NCI-H1048 (cell line): ENCODE results near the gene PLEKHD1.
"Not testable (repeated sequence)": the region's sequence is repeated elsewhere in the genome, so short reads cannot be mapped to it uniquely, and the experiment has no call there.

ENCODE experiments used
- DNase-seq: peaks from one replicate; lab custom pipeline; 2025; lab: John Stamatoyannopoulos, UW

Gene PLEKHD1

DNA sequence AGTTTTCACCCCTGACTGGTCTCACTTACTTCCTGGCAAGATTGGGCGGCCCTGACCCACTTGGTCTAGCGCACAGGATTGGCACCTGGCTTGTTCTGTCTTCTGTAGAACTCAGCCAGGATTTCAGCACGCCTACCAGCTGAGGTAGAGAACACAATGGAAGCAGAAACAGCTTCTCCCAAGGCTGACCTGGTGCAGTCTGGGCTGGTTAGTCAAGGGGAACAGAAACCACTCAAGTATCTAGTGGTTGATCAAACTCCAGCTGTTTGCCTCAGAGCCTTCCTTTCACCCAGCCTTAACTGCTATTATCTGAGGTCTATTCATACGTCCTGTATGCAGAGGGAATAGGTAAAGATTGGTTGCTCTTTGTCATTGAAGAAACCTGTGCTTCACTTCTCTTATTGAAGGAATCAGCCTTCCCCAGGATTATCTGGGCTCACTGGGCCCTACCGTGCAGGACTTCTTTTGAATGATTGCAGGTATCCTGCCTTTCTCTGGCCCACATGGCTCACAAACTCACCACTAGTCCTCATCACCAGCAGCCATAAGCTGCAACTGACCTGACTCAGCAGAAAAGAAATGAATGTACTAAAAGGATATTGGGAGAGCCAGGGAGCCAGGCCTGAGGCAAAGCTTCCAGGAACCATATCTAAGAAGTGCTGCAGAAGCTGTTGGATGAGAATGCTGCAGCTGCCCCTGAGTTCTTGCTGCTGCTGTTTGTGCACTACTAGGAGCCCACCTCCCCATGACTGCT lies 2.5 kb upstream of the PLEKHD1 start:
- no peak for DNase-seq

DNA sequence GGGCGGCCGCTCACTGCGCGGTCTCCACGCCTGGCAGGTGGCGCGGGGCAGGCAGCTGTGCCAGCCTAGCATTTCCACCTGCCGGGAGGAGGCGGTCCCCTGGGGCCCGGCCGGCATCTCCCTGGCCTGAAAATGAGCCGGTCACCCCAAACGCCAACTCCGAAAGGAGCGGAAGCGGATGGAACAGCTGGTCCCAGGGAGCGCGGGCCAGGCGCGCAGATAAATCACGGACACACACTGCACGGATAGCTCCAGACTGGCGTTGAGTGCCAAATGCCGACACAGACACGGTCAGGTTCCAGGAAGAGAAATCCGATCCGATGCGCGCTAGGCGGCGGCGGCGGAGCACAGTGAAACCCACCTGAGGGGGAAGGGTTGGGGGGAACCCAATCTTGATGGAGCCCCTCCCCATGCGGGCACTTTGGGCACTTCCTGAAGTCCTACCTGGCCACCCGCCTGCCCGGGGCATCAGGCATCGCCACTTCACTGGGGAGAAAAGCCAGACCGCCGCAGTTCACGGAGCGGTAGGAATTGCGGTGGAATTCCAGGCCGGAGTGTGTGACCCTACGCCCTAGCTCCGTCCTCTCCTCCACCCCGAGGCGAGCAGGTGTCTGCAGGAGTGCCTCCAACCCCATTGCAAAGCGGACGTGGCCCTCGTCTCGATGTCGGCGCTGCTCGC lies 624 bp upstream of the PLEKHD1 start:
- DNase-seq: peak; percentile 13

DNA sequence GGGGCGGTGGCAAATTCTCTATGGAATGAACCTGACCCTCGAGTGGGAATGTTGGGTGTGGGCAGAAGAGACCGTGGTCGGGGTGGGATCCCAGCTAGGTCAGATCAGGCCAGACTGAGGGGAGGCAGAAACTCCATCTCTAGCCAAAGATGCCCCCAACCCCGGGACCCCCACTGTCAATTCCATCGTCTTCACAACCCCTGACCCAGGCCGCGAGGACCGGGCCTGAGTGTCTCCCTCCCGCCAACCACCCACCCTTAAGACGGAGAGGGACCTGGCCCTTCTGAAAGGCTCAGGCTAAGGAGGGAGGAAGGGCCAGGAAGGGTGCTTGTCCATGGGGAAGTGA lies 760 bp downstream of the PLEKHD1 start:
- DNase-seq: no peak

DNA sequence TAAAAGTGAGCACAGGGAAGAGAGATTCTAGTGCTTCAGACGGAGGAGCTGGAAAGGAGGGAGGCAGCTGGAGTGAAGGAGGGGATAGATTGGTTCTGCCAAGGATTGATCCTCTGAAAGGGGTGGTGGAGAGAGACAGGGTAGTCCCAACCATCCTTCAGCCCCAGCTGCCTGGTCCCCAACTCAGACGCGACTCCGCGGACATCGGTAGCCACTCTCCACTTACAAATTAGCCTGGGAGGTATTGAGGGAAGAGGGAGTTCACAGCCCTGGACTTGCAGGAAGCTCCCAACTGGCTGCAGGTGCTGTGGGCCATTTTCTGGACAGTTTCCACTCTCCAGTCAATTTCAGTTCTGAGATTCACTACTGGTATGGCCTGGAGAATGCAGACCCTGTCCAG lies 1.2 kb downstream of the PLEKHD1 start:
- no peak for DNase-seq

DNA sequence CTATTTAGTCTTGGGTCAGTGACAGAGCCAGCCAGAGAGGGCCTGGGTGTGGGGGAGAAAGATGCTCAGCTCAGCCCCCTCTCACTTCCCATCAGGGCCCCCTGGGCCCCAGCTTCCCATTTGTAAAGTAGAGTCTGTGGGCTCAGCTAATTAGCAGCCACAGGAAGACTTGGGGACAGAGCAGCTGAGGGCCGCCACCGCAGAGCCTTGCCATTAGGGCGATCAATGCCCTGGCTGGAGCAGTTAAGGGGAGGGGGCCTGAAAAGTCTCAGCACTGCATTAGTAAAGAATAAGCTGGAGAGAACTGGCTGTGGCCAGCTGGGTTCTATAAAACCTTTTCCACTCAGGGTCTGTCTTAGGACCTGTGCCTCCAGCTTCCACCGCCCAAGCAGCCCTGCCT lies 2.7 kb downstream of the PLEKHD1 start:
- no peak for DNase-seq

DNA sequence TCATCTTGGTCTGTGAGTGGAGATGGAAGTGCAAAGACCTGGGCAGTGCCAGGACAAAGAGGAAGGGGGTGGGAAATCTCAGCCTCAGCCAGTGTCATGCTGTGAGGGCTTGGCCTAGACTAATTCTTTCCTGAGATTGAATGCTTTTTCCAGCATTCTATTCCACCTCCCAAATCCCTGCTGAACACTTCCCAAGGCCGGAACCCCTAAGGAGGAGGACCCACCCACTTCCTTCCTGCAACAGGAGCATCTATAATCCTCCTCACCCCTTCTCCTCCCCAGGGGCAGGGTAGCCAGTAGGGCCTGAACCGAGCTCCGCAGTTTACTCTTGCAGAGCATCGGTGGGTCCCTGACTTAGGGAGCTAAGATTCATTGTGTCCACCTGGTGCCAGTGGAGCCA lies 3.2 kb downstream of the PLEKHD1 start:
- no peak for DNase-seq

DNA sequence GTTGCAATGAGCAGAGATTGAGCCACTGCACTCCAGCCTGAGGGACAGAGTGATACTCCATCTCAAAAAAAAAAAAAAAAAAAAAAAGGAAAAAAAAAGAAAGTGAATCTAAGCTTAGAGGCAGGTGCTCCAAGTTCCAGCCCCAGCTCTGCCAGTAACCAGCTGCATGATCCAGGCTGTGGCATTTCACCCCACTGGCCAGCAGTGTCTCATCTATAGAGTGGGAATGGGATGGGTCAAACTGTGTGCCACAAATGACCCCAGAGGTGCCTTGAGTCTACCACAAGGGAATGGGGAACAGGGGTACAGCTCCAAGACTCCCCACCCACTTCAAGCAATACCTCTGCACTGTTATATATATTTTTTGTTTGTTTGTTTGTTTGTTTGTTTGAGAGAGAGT lies 5.0 kb downstream of the PLEKHD1 start:
- DNase-seq: no peak

DNA sequence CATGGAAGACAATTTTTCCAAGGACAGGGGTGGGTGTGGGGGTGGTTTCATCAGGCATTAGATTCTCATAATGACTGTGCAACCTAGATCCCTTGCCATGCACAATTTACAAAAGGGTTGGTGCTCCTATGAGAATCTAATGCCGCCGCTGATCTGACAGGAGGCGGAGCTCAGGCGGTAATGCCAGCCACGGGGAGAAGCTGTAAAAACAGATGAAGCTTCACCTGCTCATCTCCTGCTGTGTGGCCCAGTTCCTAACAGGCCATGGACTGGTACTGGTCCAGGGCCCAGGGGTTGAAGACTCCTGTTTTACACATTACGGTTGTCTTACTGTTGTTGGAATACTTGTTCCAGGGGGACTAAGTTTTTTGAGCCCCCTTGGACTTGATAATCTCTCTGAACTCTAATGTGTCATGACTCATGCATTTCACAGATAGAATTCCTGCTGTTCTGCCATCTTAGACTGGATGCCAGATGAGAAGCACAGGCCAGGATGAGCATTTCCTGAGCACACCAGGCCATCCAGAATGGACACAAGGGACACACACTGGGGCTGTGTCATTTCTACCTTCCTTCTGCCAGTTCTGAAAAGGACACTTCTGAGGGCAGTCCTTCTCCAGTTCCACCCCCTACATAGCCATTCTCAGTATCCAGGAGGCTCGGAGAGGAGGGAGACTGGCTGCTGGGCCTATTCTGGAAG lies 5.8 kb downstream of the PLEKHD1 start:
- DNase-seq: no peak

DNA sequence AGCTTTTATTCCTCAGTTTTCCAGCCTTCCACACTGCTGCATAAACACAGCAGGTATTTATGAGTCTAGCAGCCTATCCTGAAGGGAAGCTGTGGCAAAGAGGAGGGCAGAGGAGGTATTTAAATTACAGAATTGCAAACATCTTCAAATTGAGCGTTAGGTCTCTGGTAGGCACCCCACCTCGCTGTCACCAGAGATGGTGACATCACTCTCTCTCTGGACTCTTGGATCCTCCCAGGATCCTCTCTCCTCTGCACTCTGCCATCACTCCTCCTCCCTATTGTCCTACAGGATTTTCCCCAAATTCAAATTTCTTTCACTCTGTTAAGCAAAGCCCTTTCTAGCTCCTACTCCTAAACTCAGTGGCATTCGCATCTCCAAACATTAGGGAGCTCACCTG lies 6.7 kb downstream of the PLEKHD1 start:
- no peak for DNase-seq

DNA sequence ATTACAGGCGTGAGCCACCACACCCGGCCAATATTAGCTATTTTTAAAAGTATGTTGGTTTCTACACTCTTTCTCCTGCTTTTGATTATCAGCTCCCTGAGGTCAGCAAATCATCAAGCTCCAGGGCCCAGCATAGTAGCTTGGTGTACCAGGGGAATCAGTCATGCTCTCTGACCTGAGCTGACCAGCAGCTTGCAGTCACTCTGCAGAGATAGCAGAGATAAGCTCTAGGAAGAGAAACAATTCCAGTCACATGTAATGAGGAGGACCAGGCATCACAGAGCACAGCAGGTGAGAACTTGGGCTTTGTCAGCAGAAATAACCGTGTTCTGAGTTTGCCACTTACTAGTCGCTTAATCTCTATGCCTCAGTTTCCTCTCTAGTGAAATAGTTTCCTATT lies 8.5 kb downstream of the PLEKHD1 start:
- no peak for DNase-seq

DNA sequence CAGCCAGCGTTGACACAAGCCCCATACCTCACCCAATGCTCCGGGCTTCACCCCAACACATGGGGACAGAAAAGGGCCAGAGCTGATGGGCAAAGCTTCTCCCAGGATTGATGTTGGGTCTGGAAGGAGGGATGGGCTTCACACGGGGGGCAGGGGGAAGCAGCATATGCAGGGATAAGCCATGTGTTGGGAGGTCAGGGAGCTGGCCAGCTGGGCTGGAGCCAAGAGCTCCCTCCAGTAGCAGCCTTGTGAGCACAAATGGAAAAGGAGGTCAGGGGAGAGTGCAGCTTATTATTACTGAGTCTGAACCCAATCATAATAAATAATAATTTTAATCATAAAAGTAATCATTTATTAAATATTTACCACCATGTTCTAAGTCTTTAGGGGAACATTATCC lies 9.3 kb downstream of the PLEKHD1 start:
- DNase-seq: no peak

DNA sequence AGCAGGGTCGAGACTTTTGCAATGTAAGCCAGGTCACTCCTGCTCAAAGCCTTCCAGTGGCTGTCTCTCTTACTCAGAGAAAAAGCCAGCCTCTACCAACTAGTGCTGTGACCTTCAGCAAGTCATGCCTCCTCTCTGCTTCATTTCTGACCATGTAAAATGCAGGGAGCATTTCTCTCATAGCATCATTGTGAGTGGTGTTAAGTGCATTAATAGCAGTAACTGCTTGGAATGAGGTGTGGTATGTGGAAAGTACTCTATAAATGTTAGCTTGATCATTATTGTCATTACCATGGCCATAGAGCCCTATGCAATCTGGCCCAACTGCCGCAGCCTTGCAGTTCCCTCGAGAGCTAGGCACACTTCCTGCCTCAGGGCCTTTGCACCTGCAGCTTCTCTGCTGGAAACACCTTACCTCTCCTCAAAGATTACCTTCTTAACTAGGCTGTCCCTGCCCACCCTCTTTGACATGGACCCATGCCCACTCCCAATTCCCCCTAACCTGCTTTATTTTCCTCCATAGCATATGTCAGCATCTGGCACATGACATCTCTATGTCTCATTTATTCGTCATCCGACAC lies 10.9 kb downstream of the PLEKHD1 start:
- DNase-seq: no peak

DNA sequence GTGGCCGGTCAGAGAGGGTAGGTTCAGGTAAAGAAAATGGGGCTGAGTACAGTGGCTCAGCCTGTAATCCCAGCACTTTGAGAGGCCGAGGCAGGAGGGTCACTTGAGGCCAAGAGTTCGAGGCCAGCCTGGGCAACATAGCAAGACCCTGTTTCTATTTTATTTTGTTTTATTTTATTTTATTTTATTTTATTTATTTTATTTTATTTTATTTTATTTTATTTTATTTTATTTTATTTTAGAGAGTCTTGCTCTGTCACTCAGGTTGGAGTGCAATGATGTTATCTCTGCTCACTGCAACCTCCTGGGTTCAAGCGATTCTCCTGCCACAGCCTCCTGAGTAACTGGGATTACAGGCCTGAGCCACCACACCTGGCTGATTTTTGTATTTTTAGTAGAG lies 13.3 kb downstream of the PLEKHD1 start:
- not testable (repeated sequence) for DNase-seq

DNA sequence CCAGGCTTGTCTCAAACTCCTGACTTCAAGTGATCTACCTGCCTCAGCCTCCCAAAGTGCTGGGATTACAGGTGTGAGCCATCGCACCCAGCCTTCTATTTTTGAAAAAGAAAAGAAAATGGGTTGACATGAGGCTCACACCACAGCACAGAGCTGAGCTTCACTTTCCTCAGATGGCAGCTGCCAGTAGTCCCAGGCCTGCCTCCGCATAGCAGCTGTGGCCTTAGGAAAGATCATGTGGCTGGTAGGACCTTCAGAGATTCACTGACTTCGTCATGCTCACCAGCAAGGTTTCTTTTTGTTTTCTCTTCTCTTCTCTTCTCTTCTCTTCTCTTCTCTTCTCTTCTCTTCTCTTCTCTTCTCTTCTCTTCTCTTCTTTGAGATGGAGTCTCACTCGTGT lies 13.8 kb downstream of the PLEKHD1 start:
- DNase-seq: not testable (repeated sequence)

DNA sequence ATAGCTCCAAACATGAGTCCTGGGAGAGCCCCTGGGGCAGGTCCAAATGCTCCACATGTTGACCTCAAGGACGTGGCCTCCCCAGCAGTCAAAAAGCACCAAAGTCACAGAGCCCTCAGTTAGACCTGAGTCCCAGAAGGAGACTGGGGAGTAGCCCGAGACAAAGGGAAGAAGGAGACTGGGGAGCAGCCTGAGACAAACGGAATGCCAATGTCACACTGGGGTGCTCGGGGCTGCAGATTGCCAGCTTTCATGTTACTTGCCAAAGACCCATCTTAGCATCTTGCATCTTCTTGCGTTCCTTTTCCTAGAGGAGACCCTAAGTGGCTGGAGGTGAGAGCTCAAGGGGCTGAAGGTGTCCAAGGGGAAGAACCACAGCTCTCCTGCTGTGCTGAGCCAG lies 14.9 kb downstream of the PLEKHD1 start:
- no peak for DNase-seq

DNA sequence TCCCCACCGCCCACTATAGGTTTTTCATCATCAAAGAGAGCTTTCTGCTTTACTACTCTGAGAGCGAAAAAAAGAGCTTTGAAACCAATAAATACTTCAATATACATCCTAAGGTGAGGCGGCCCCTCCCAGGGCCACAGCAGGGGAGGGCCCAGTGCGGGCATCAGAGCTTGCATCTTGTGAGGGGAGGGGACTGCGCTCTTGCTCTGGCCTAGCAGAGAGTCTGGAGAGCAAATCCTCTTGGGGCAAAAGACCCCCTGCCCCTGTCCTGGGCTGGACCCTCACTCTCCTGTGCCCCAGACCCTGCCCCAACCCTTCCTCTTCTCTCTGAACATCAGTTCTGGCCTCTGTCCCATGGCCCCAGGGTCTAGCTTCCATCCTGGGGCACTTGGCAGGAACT lies 15.6 kb downstream of the PLEKHD1 start:
- DNase-seq: no peak

DNA sequence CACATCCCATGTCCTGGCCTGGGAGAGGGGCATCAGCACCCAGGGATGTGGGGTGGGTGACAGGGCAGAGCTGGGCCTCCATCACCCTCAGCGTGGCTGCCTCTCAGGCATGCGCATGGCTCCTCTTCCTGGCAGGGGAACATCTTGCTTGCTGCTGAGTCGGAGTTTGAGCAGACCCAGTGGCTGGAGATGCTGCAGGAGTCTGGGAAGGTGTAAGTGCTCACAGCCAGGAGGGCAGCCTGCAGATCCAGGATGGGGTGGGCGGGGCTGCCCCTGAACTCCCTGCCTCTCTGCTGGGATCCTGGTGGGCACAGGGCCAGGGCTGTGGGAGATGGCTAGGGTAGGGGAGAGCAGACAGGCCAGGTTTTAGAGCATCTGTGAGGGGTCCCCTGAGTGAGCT lies 16.2 kb downstream of the PLEKHD1 start:
- no peak for DNase-seq

DNA sequence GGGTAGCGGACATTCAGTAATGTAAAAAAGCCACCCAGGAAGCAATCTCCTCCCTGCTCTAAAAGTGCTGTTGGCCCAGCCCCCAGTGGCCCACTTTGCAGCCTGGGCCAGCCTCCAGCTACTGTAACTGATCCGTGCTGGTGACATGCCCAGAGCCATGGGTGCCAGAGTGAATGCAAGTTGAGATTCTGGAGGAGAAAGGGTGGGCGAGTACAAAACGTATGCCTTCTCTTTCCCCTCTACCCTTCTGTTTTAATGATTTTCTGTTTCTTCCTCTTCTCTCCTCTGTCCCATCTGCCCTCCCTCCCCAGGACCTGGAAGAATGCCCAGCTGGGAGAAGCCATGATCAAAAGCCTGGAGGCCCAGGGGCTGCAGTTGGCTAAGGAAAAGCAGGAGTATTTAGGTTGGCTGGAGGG lies 16.9 kb downstream of the PLEKHD1 start:
- DNase-seq: no peak

DNA sequence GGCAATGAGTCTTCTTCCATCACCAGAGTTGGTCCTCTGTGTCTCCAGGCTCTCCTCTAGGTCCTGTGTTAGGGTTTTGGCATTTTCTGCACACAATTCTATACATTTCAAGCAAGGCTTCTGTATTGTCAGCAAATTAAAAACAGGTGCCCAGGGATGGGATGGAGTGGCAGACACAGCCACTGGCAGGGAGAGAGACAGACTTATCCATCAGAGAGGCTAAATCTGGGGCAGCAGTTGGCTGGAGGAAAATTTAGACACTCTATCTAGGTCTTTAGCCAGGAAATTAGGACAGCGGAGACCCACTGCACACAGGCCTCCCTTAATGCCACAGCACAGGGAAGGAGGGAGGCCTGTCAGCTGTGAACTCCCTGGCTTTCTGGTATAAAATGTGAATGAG lies 20.2 kb downstream of the PLEKHD1 start:
- DNase-seq: no peak

DNA sequence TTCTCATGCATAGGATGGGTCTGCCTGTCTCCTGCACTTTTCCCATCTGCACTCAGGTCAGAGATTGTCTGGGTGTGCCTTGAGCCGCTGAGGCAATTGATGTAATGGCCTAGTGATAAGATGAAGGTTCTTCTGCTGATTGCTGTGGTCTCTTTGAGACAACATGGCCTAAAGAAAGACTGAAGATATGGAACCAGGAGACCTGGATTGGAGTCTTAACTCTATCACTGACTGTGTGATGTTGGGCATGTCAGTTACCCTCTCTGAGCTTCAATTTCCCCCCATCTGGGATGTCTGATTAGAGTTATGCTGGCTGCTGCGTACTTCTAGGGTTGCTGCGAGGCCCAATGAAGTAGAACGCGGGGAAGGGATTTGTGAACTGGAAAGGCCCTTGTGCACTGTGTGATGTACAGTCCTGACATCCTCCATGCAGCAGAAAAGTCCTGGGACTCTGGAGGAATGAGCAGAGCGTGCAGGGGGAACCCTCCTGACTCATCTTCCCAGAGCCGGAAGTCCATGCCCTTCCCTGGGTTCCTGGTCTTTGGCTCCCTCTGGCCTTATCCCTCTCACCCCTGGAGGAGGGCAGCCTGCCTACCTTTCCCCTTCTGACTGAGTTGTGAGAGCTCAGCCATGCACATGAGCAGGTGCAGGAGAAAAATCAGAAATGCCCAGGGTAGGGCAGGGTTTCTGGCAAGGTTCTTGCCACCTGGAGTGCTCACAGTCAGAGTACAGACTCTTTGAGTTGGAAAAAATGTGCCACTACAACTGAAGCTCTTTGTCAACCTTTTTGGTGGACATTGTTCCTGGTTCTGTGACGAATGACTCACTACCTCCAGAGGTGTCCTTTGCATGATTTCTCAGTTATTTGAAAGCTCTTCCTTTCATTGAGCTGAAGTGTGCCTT lies 21.1 kb downstream of the PLEKHD1 start:
- DNase-seq: no peak

DNA sequence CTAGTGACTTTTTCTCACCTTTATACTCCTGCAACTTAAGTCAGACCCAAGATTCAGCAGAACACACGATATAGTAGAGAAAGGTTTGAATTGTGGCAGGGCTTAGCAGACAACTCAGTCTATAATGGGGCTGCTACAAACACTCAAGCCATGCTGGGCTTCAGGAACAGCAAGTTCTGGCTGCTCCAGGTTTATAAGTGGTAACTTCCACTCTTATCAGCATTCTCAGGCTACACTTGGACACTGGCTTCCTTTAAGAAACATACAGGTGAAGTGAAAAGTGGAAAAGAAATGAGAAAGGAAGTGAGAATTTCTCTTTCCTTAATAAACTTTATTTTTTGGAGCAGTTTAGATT lies 21.7 kb downstream of the PLEKHD1 start:
- DNase-seq: no peak
